H1 (cell line): ENCODE results near the gene STAT2. TPM values are rescaled to one million over a fixed set of nuclear protein-coding genes. Genes with fewer than 3 reads are reported as not detected.

ENCODE experiments used
- GTF2F1 ChIP-seq: IDR thresholded peaks from 2 replicates; pipeline ENCODE4 v1.6.1; 2012; ENCODE audit warnings: low read depth, low read length, improper control_type of control experiment, borderline replicate concordance
- POLR2AphosphoS5 ChIP-seq: IDR thresholded peaks from 2 replicates; pipeline ENCODE4 v1.6.1; 2011; ENCODE audit warnings: low read depth, low read length
- RAD21 ChIP-seq, 2 experiments: IDR thresholded peaks in 1 of 2; conservative IDR thresholded peaks in 1 of 2; 2 replicates each; pipeline ENCODE4 v1.6.1; 2011; ENCODE audit warnings: low read depth in 2 of 2, low read length in 2 of 2, improper control_type of control experiment in 1 of 2, inconsistent platforms in 1 of 2, mild to moderate bottlenecking in 1 of 2, moderate library complexity in 1 of 2
- TAF7 ChIP-seq: optimal IDR thresholded peaks from 2 replicates; pipeline ENCODE3; 2011; ENCODE audit warnings: low read depth, mild to moderate bottlenecking, inconsistent platforms, low read length, moderate library complexity, borderline replicate concordance
- TEAD4 ChIP-seq: IDR thresholded peaks from 2 replicates; pipeline ENCODE4 v1.6.1; 2012; ENCODE audit warnings: low read depth, low read length, inconsistent platforms, mixed read lengths
- polyA plus RNA-seq, 7 experiments: library from polyadenylated mRNA; depleted of rRNA in 3 of 7; stranded (reverse) in 5 of 7; unstranded in 2 of 7; fragments of >200 nt in 5 of 7; fragments of 200-250 nt in 2 of 7; gene quantifications; 1 replicate in 5 of 7; 2 replicates in 1 of 7; 4 replicates in 1 of 7; pipeline versions ENCODE4 v1.2.1 to v1.2.3, GENCODE V29; 2011 to 2013; ENCODE audit warnings: missing spikeins in 2 of 7, mixed read lengths in 2 of 7
- total RNA-seq: library from RNA; stranded (reverse); fragmentation: NEBNext Ultra II Directional; extraction: Animal tissue kit (Norgen Biotek cat#: 25700); gene quantifications from 2 replicates; pipeline ENCODE4 v1.2.1, GENCODE V29; 2021
- TF ChIP-seq, protein P1 (sequence below): fragments of 300-600 bp; sonication (generic); IDR thresholded peaks from 2 replicates; pipeline ENCODE4 v1.7.1; 2012; ENCODE audit warnings: low read length, moderate library complexity, mild to moderate bottlenecking, inconsistent platforms; ENCODE audit not compliant: insufficient replicate concordance
- TF ChIP-seq, protein P2 (sequence below): IDR thresholded peaks from 2 replicates; pipeline ENCODE4 v1.6.1; 2012; ENCODE audit warnings: low read length, inconsistent platforms

Gene STAT2
- total and polyA plus RNA-seq, 2 of the 8 experiments (the other 6 are each of a cell fraction or from before 2014, with no cell fraction given): 37.1 to 44.7 TPM

DNA sequence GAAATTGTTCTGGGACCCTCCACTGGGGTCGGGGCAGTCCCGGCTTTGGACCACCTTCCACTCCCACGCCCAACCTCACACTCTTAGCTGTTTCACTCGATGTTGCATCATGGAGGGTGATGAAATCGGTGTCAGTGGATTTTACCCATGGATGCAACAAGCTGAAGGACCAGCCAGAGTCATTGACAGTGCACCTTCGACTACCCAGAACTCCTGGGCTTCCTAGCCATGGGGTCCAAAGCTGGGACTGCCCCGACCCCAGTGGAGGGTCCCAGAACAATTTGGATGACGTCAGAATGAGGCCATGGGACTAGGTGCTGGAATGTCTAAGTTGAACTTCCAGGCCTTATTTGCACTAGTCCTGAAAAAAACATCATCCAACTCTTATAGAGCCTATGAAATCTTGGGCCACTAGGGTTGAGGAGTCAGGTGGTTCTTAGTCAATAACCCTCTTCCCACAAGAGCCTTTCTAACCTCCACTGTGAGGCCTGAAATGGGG is 22.1 kb downstream of the STAT2 start (continued):
- TF ChIP-seq, protein P1, sequence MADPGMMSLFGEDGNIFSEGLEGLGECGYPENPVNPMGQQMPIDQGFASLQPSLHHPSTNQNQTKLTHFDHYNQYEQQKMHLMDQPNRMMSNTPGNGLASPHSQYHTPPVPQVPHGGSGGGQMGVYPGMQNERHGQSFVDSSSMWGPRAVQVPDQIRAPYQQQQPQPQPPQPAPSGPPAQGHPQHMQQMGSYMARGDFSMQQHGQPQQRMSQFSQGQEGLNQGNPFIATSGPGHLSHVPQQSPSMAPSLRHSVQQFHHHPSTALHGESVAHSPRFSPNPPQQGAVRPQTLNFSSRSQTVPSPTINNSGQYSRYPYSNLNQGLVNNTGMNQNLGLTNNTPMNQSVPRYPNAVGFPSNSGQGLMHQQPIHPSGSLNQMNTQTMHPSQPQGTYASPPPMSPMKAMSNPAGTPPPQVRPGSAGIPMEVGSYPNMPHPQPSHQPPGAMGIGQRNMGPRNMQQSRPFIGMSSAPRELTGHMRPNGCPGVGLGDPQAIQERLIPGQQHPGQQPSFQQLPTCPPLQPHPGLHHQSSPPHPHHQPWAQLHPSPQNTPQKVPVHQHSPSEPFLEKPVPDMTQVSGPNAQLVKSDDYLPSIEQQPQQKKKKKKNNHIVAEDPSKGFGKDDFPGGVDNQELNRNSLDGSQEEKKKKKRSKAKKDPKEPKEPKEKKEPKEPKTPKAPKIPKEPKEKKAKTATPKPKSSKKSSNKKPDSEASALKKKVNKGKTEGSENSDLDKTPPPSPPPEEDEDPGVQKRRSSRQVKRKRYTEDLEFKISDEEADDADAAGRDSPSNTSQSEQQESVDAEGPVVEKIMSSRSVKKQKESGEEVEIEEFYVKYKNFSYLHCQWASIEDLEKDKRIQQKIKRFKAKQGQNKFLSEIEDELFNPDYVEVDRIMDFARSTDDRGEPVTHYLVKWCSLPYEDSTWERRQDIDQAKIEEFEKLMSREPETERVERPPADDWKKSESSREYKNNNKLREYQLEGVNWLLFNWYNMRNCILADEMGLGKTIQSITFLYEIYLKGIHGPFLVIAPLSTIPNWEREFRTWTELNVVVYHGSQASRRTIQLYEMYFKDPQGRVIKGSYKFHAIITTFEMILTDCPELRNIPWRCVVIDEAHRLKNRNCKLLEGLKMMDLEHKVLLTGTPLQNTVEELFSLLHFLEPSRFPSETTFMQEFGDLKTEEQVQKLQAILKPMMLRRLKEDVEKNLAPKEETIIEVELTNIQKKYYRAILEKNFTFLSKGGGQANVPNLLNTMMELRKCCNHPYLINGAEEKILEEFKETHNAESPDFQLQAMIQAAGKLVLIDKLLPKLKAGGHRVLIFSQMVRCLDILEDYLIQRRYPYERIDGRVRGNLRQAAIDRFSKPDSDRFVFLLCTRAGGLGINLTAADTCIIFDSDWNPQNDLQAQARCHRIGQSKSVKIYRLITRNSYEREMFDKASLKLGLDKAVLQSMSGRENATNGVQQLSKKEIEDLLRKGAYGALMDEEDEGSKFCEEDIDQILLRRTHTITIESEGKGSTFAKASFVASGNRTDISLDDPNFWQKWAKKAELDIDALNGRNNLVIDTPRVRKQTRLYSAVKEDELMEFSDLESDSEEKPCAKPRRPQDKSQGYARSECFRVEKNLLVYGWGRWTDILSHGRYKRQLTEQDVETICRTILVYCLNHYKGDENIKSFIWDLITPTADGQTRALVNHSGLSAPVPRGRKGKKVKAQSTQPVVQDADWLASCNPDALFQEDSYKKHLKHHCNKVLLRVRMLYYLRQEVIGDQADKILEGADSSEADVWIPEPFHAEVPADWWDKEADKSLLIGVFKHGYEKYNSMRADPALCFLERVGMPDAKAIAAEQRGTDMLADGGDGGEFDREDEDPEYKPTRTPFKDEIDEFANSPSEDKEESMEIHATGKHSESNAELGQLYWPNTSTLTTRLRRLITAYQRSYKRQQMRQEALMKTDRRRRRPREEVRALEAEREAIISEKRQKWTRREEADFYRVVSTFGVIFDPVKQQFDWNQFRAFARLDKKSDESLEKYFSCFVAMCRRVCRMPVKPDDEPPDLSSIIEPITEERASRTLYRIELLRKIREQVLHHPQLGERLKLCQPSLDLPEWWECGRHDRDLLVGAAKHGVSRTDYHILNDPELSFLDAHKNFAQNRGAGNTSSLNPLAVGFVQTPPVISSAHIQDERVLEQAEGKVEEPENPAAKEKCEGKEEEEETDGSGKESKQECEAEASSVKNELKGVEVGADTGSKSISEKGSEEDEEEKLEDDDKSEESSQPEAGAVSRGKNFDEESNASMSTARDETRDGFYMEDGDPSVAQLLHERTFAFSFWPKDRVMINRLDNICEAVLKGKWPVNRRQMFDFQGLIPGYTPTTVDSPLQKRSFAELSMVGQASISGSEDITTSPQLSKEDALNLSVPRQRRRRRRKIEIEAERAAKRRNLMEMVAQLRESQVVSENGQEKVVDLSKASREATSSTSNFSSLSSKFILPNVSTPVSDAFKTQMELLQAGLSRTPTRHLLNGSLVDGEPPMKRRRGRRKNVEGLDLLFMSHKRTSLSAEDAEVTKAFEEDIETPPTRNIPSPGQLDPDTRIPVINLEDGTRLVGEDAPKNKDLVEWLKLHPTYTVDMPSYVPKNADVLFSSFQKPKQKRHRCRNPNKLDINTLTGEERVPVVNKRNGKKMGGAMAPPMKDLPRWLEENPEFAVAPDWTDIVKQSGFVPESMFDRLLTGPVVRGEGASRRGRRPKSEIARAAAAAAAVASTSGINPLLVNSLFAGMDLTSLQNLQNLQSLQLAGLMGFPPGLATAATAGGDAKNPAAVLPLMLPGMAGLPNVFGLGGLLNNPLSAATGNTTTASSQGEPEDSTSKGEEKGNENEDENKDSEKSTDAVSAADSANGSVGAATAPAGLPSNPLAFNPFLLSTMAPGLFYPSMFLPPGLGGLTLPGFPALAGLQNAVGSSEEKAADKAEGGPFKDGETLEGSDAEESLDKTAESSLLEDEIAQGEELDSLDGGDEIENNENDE: no peak
- TF ChIP-seq, protein P2, sequence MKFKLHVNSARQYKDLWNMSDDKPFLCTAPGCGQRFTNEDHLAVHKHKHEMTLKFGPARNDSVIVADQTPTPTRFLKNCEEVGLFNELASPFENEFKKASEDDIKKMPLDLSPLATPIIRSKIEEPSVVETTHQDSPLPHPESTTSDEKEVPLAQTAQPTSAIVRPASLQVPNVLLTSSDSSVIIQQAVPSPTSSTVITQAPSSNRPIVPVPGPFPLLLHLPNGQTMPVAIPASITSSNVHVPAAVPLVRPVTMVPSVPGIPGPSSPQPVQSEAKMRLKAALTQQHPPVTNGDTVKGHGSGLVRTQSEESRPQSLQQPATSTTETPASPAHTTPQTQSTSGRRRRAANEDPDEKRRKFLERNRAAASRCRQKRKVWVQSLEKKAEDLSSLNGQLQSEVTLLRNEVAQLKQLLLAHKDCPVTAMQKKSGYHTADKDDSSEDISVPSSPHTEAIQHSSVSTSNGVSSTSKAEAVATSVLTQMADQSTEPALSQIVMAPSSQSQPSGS: no peak
- TF ChIP-seq RAD21 (IDR thresholded peaks at IDR 0.05 in 1 of 2, conservative IDR thresholded peaks at IDR 0.05 in 1 of 2; ENCODE audit: low read depth in 2 of 2, low read length in 2 of 2): no peak
- no peak for TF ChIP-seq GTF2F1
- no peak for TF ChIP-seq TEAD4
- no peak for TF ChIP-seq POLR2AphosphoS5
- no peak for TF ChIP-seq TAF7
- TF ChIP-seq, all 59 proteins: peak for 0
